NCI-H187 (cell line): Measurements from ENCODE around the gene TBC1D2.

ENCODE experiments used
- DNase-seq, 2 experiments: peaks; one replicate each; lab custom pipeline; 2025; lab: John Stamatoyannopoulos, UW

Gene TBC1D2

GRCh38 chr9:98241357-98242300, 13.8 kb downstream of the TBC1D2 start:
- DNase-seq, result no peak

- DNase-seq, result no peak
Measured at GRCh38 chr9:98240475-98240874, 15.0 kb downstream of the TBC1D2 start.

- DNase-seq, result no peak
Measured at GRCh38 chr9:98236901-98237487, 18.5 kb downstream of the TBC1D2 start.

GRCh38 chr9:98235126-98235525, 20.3 kb downstream of the TBC1D2 start:
- no peak for DNase-seq

DNA sequence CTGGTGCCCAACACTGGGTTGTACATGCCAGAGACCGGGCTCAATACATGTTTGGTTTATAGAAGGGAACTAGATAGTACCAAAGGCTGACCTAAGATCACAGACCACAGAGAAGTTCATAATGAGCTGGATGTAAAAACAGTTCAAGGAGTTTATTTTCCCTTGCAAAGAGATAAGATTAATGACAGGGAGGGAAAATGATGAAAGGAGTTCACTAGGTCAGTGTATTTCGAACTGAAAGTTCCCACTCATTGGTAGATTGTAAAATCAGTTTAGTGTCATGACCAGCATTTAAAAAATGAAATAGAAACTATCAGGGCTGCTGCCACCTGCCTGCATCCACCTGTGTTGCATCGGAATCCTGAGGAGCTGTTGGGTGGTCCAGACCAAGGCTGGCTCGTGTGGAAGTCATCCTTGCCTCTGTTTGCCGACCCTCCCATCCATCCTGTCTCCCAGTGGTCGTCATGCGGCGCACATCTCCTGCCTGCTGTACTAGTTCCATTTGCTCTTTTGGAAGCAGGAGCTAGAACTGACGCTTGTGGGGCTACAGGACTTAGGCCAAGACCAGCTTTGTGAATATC, 21.1 kb downstream of the TBC1D2 start:
- DNase-seq, result no peak

DNA sequence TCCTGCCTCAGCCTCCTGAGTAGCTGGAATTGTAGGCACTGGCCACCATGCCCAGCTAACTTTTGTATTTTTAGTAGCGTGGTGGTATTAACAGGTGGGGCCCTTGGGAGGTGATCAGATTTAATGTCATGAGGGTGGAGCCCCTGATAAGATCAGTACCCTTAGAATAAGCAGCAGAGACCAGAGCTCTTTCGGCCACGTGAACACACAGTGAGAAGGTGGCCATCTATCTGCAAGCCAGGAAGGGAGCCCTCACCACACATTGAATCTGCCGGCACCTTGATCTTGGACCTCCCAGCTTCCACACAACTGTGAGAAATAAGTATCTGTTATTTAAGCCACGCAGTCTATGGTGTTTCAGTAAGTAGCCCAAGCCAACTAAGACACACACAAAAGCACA, 22.5 kb downstream of the TBC1D2 start:
- no peak for DNase-seq

GRCh38 chr9:98231770-98232478, 23.5 kb downstream of the TBC1D2 start:
- DNase-seq, result no peak

GRCh38 chr9:98230789-98231188, 24.7 kb downstream of the TBC1D2 start:
- DNase-seq, result no peak

DNA sequence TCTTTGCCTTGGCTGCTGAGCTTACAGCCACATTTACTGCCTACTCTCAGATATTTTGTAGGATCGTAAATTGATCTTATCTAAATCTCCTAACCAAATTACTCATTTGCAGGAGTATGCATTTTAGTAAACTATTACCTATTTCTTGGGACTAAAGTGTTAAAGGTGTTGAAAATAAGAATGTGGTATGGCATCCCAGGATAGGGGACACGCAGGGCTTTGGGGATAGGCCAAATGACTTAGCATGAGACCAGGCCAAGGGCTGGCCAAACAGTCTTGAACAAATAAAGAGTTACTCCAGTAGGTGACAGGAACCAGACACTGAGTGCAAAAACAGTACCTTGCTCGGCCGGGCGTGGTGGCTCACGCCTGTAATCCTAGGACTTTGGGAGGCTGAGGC, 25.1 kb downstream of the TBC1D2 start:
- no peak for DNase-seq

- DNase-seq, result no peak
Measured at GRCh38 chr9:98229620-98230019, 25.8 kb downstream of the TBC1D2 start.

DNA sequence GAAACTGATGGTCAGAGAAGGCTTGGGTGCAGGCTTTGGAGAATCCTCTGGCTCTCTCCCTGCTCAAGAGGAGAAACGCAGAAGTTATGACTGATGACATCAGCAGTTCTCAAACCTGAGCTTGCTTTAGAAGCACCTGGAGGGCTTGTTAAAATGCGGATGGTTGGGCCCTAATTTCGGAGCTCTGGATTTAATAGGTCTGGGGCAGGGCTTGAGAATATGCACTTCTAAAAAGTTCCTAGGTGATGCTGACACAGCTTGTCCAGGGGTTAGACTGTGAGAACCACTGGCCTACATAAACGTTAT, 26.4 kb downstream of the TBC1D2 start:
- DNase-seq, result no peak

DNA sequence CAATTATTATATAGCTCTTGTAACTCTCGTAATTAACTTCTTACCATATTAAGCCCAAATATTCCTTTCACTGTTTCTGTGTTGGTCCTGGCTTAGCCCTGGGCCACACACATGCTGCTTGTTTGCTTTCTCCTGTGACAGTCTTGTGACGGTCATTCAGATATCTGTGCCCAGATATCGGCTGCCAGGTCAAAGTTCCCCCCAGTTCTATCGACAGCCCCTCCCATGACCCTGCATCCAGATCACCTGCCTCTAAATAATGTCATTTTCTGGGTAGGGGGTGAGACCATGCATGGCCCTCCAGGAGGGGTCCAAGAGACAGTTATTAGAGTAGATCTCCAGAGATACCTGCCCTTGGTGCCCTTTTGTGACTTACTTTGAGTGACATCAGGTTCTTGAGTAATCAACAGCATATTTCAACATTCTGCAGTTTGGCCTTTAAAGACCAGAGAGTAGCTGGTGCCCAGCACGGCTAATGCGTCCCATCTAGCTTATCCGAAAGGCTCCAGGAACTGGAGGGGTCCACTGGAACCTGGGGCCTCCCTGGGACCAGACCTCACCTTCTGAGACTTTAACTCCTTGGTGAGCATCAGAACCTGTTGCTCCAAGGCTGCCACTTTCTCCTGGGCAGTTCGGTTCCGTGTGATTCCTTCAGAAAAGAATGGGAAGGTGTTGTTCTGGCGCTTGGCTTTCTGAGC, 26.9 kb downstream of the TBC1D2 start:
- no peak for DNase-seq

- no peak for DNase-seq
Measured at GRCh38 chr9:98227883-98228282, 27.6 kb downstream of the TBC1D2 start.

DNA sequence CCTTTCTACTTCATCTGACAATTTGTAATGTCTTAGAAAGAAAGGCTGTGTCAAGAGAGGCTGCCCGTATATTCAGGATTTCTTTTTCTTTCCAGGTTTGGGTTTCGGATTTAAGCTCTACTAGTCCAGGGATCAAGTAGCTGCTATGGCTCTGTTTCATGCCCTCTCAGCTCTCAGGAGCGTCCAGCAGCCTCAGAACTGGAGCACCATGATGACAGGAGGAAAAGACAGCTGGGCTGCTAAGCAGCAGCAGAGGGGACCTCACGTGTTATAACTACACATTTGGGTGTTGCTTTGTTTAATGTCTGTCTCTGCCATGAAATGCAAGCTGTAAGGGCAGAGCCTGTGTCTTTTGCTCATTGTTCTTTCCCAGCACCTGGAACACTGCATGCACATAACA, 28.5 kb downstream of the TBC1D2 start:
- DNase-seq, result no peak

DNA sequence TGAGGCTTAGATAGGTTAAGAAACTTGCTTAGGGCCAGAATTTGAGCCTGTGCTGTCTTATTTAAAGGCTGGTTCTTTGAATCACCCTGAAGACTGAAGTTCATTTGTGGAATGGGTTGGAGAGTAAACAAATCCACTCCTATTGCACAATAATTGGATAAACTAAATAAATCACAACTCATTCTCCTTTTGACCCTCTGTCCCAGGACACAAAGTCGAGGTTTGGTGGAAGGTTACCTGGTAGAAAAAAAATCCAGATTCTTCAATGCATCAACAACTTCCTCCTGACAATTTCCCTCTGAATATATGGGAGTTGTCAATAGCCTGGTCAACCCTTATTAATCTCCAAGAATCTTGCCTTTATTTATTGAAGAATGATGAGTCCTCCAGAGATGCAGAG, 28.9 kb downstream of the TBC1D2 start:
- DNase-seq, result no peak

GRCh38 chr9:98225015-98225442, 30.4 kb downstream of the TBC1D2 start:
- no peak for DNase-seq

DNA sequence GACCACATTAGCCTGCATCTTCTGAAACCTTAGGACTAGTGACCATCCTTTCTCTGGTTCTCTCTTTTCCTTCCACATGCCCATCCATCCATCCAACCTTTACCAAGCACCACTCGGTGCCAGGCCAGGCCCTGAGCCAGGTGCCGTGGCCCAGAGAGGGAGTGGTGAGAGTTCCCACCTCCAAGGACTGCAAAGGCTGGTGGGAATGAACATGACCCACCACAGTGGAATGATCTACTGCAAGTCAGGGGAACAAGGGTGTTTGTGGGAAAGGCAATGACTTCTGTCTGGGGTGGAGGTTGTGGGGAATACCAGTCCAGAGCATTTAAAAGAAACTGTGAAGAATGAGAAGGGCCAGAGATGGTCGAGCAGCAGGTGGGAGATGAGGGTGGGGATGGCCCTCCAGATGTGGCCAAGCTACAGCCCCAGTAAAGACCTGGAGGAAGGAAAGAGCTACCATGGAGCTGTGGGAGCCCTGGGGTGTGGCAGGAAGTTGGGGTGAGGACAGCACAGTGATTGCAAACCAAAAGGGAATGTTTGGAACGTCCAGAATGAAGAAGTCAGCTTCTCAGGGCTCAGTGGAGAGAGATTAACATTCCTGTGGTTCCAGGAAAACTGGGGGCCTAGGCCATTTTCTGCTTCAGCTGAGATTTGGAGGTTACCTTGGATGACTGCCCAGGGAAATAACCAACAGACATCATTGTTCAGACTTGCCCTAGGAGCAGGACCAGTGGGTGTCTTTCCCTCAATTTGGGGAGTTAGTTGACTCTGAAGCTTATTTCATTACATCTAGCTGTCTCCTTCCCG, 32.4 kb downstream of the TBC1D2 start:
- DNase-seq, result no peak

- DNase-seq, result no peak
Measured at GRCh38 chr9:98220911-98221310, 34.5 kb downstream of the TBC1D2 start.

GRCh38 chr9:98219794-98220370, 35.6 kb downstream of the TBC1D2 start:
- DNase-seq, result no peak

DNA sequence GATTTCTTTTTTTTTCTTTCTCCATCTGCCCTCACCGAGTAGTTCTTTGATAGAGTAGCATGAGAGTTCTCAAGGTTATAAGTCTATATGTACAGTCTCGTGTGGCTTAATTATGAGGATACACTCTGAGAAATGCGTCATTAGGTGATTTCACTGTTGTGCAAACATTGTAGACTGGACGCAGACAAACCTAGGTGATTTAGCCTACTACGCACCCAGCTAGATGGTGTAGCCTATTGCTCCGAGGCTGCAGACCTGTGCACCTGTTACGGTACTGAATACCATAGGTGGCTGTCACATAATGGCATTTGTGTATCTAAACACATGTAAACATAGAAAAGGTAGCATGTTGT, 36.1 kb downstream of the TBC1D2 start:
- DNase-seq, result no peak
